Adrenal gland (tissue), 12 donors: Measurements from ENCODE around the gene TM4SF5. TPM values are rescaled to one million over a fixed set of nuclear protein-coding genes. Genes with fewer than 3 reads are reported as not detected.

Experiments
- DNase-seq, 7 donors: peaks; one replicate each; pipeline ENCODE4 v3.0.0-alpha.2; 2019 to 2020
- H3K27ac ChIP-seq, 5 donors: fragments of 200-600 bp; sonication (generic) in 4 of 5; 1 replicate in 3 of 5; 2 replicates in 2 of 5; pipeline versions ENCODE4 v1.5.1 to v1.8.0; 2016 to 2020; ENCODE audit warnings: mild to moderate bottlenecking in 1 of 5
- H3K27me3 ChIP-seq: fragments of 200-600 bp; 2 replicates; pipeline ENCODE4 v1.8.0; 2021
- H3K36me3 ChIP-seq, 2 donors: fragments of 200-600 bp; replicated peaks in 1 of 2; 1 replicate in 1 of 2; 2 replicates in 1 of 2; pipeline versions ENCODE4 v1.5.1 to v1.8.0; 2018 to 2022
- H3K4me1 ChIP-seq, 2 donors: fragments of 200-600 bp; replicated peaks in 1 of 2; 1 replicate in 1 of 2; 2 replicates in 1 of 2; pipeline versions ENCODE4 v1.5.1 to v1.8.0; 2018 to 2021
- H3K4me3 ChIP-seq, 4 donors: fragments of 200-600 bp; sonication (generic) in 3 of 4; one replicate each; pipeline ENCODE4 v1.5.1; 2016 to 2018
- H3K9me3 ChIP-seq, 3 donors: fragments of 200-600 bp; sonication (generic) in 1 of 3; replicated peaks in 1 of 3; 1 replicate in 2 of 3; 2 replicates in 1 of 3; pipeline versions ENCODE4 v1.5.1 to v1.8.0; 2016 to 2021
- POLR2A ChIP-seq, 2 donors: fragments of 450-650 bp; IDR thresholded peaks; one replicate each; pipeline ENCODE4 v1.6.1; 2017; ENCODE audit warnings: antibody characterized with exemption in 2 of 2, mild to moderate bottlenecking in 2 of 2, moderate library complexity in 1 of 2
- WGBS, 4 donors: extraction: QIAGEN DNeasy Blood & Tissue Kit in 2 of 4; methylation state at CpG; one replicate each; pipeline versions ENCODE4 v1.1.5 to v1.1.7; 2013 to 2017; 5-methylcytosine and 5-hydroxymethylcytosine counted together
- intact Hi-C, 2 donors: fragments of 100-400 bp; cut with DNase I; formaldehyde crosslinking; loops; one replicate each; pipeline versions ENCODE4 v1.14.1 to v1.15.0; 2022 to 2023
- polyA plus RNA-seq, 3 donors: library from polyadenylated mRNA; stranded (reverse); fragments of 200-250 nt in 2 of 3; fragments of 350-450 nt in 1 of 3; fragmentation: Illumina TruSeq in 1 of 3; extraction: RNeasy Lipid Tissue Mini Kit (QIAGEN cat#74804) in 1 of 3; gene quantifications; one replicate each; pipeline ENCODE4 v1.2.3, GENCODE V29; 2013 to 2014
- total RNA-seq, 9 donors: library from RNA; depleted of rRNA in 4 of 9; stranded (reverse); fragments of >200 nt in 4 of 9; fragments of 120-200 nt in 1 of 9; fragmentation: NEBNext Ultra II Directional in 1 of 9; extraction: Animal tissue kit (Norgen Biotek cat#: 25700) in 1 of 9; gene quantifications; one replicate each; pipeline versions ENCODE4 v1.1.0 to v1.2.4, GENCODE V29; 2013 to 2023
- TF ChIP-seq, protein P1 (sequence below), 6 experiments: fragments of 450-650 bp in 4 of 6; fragments of 200-600 bp in 2 of 6; sonication (generic) in 1 of 6; IDR thresholded peaks; 1 replicate in 5 of 6; 2 replicates in 1 of 6; pipeline versions ENCODE4 v1.5.1 to v1.8.0; 2016 to 2021; ENCODE audit warnings: antibody characterized with exemption in 6 of 6, mild to moderate bottlenecking in 2 of 6, moderate library complexity in 1 of 6
- donor health status: healthy with polysubstance abuse.
- donor health status: Bipolar disorder and iron deficiency.
- donor health status: DM: yes; HTN: yes; CAD: no.
- donor health status: DM: no; HTN: no; CAD: no.
- donor health status: DM: no; HTN: no; CAD: no.
- donor health status: DM: yes; HTN: yes; CAD: no.

TM4SF5 gene
- total and polyA plus RNA-seq, 12 donors = 0.17 to 0.55 (median 0.32) TPM; not detected in 9

DNA sequence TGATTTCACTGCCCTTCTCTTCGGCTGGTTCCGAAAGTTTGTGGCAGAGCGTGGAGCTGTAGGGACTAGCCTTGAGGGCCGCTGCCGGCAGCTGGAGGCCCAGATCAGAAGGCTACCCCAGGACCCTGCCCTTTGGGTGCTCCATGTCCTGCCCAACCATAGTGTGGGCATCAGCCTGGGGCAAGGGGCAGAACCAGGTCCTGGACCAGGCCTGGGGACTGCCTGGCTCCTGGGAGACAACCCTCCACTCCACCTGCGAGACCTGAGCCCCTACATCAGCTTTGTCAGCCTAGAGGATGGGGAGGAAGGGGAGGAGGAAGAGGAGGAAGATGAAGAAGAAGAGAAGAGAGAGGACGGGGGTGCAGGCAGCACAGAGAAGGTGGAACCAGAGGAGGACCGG is 31.1 kb upstream of the TM4SF5 start:
- Histone ChIP-seq H3K9me3 (no peaks in the 10 kb centered on the region), H3K36me3 (no peaks in the 10 kb centered on the region), H3K27ac (no peak overlapping the region), H3K4me1 (peaks cover 6 to 13% of the 10 kb centered on the region in 2 donors), H3K27me3 (peaks cover 6% of the 10 kb centered on the region), H3K4me3 (no peak overlapping the region)
- WGBS, 4 donors = 94 to 96% (median 95%) methylated on average over 4 to 8 of the region's 8 CpGs
- TF ChIP-seq POLR2A (IDR thresholded peaks at IDR 0.05) = no peak
- TF ChIP-seq, protein P1, sequence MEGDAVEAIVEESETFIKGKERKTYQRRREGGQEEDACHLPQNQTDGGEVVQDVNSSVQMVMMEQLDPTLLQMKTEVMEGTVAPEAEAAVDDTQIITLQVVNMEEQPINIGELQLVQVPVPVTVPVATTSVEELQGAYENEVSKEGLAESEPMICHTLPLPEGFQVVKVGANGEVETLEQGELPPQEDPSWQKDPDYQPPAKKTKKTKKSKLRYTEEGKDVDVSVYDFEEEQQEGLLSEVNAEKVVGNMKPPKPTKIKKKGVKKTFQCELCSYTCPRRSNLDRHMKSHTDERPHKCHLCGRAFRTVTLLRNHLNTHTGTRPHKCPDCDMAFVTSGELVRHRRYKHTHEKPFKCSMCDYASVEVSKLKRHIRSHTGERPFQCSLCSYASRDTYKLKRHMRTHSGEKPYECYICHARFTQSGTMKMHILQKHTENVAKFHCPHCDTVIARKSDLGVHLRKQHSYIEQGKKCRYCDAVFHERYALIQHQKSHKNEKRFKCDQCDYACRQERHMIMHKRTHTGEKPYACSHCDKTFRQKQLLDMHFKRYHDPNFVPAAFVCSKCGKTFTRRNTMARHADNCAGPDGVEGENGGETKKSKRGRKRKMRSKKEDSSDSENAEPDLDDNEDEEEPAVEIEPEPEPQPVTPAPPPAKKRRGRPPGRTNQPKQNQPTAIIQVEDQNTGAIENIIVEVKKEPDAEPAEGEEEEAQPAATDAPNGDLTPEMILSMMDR (IDR thresholded peaks at IDR 0.05) = no peak
- no peak for DNase-seq
- intact Hi-C loops = no loop called here

DNA sequence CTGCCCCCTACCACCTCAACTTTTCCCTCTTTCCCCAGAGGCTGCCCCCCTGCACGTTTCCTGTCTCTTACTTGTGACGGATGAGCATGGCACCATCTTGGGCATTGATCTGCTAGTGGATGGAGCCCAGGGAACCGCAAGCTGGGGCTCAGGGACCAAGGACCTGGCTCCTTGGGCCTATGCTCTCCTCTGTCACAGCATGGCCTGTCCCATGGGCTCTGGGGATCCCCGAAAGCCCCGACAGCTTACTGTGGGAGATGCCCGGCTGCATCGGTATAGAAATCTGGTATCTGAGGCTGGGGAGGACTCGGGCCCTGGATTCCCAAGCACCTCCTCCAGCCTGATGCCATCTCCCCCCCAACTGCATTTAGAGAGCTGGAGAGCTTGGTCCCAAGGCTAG is 30.1 kb upstream of the TM4SF5 start:
- Histone ChIP-seq H3K4me3 (no peak overlapping the region), H3K27me3 (peaks cover 6% of the 10 kb centered on the region), H3K36me3 (no peaks in the 10 kb centered on the region), H3K4me1 (peaks cover 6 to 13% of the 10 kb centered on the region in 2 donors), H3K9me3 (no peaks in the 10 kb centered on the region), H3K27ac (no peak overlapping the region)
- TF ChIP-seq, protein P1 (IDR thresholded peaks at IDR 0.05) = no peak
- no peak for TF ChIP-seq POLR2A (IDR thresholded peaks at IDR 0.05)
- intact Hi-C loops = no loop called here
- no peak for DNase-seq
- WGBS, 4 donors = 94 to 100% (median 96%) methylated on average over 3 to 8 of the region's 8 CpGs

DNA sequence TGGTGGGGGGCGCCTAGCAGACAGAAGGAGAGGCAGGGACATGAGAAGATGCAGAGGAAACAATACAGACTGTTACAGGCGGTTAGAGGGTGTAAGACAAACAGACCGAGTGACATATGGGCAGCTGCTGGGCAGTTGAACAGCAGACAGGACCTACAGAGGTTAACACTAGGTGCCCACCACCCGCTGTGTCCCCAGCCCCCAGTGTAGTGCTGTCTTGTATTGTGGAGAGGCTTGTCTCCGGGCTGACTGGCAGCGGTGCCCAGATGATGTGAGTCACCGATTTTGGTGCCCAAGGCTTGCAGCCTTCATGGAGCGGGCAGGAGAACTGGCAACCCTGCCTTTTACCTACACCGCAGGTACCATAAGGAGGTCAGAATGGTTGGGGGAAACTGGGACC is 29.6 kb upstream of the TM4SF5 start:
- Histone ChIP-seq H3K27me3 (peaks cover 6% of the 10 kb centered on the region), H3K4me3 (no peak overlapping the region), H3K9me3 (no peaks in the 10 kb centered on the region), H3K27ac (no peak overlapping the region), H3K4me1 (peaks cover 6 to 13% of the 10 kb centered on the region in 2 donors), H3K36me3 (no peaks in the 10 kb centered on the region)
- 69 to 86% (median 77%) methylated on average over 8 to 9 of the region's 9 CpGs for WGBS, 4 donors
- intact Hi-C loops = no loop called here
- no peak for DNase-seq
- TF ChIP-seq POLR2A (IDR thresholded peaks at IDR 0.05) = no peak
- TF ChIP-seq, protein P1 (IDR thresholded peaks at IDR 0.05) = no peak

DNA sequence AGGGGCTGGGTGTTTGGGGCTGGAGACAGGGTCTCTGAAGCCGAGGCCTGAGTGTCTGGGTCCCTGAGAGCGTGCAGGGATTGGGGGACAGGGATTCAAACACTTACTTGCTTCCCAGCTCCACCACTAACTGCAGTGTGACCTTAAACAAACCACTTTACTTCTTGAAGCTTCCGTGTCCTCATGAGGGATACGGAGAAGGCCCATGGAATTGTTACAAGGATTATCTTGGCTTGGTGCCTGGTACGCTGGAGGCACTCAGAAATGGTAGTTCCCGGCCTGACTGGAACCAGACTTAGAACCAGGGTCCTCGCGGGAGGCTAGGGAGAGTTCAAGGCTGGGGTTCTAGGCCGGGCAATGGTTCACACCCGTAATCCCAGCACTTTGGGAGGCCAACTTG is 29.1 kb upstream of the TM4SF5 start:
- peaks cover 6 to 13% of the 10 kb centered on the region in 2 donors for H3K4me1 ChIP-seq
- DNase-seq = no peak
- H3K27ac ChIP-seq = no peak overlapping the region
- TF ChIP-seq POLR2A (IDR thresholded peaks at IDR 0.05) = no peak
- TF ChIP-seq, protein P1 (IDR thresholded peaks at IDR 0.05) = no peak
- intact Hi-C loops = no loop called here
- no peak overlapping the region for H3K4me3 ChIP-seq
- no peaks in the 10 kb centered on the region for H3K9me3 ChIP-seq
- H3K27me3 ChIP-seq = peaks cover 6% of the 10 kb centered on the region
- 76 to 84% (median 80%) methylated on average over 10 of the region's 10 CpGs for WGBS, 4 donors
- H3K36me3 ChIP-seq = no peaks in the 10 kb centered on the region
